Measurements from ENCODE around the gene MEX3A.

DNA sequence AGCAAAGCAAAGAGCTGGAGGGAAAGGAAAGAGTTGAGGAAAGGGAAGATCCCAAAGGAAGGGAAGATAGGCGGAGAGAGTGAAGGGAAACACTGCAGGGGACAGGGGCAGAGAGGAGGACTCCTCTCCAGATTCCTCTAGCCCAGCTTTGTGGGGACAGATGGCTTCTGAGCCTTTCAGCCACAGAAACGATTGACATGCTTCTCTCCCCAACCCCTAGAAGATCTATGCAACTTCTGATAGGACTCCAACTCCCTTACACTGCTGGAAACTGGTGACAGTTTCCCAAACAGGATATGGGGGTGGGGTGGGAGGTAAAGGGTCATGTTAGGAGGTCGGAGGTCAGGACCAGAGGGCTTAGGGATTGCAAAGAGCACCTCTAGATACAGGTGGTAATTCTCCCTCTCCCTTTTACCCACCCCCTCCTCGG, 6.5 kb downstream of the MEX3A start:
- TF ChIP-seq RCOR1 (conservative IDR thresholded peaks at IDR 0.05; ENCODE audit: low read depth, low read length) (no peak), CREM (IDR thresholded peaks at IDR 0.05; ENCODE audit: low read depth) (no peak), SIN3A (IDR thresholded peaks at IDR 0.05; ENCODE audit: low read depth, low read length) (no peak), CTCF (IDR thresholded peaks at IDR 0.05 in 2 of 3, conservative IDR thresholded peaks at IDR 0.05 in 1 of 3; ENCODE audit: control insufficient read depth in 2 of 3, extremely low read depth in 1 of 3, insufficient read depth in 1 of 3, low read depth in 3 of 3, low read length in 3 of 3) (no peak), POLR2AphosphoS5 (IDR thresholded peaks at IDR 0.05; ENCODE audit: low read length) (no peak), POLR2A (IDR thresholded peaks at IDR 0.05; ENCODE audit: low read depth, low read length) (no peak)

Measured in GM12878 (cell line).